HEK293 (cell line): ENCODE measurements around the gene TSPAN3.

Source experiments
- MEIS1 ChIP-seq: sonication (generic); formaldehyde crosslinking; IDR thresholded peaks from 2 replicates; pipeline ENCODE4 v1.8.1; 2022; ENCODE audit warnings: missing genetic modification reagents, mild to moderate bottlenecking, borderline replicate concordance
- MYNN ChIP-seq: fragments of 450-650 bp; formaldehyde crosslinking; IDR thresholded peaks from 2 replicates; pipeline ENCODE4 v1.5.1; 2016; ENCODE audit warnings: missing biosample characterization, missing genetic modification characterization, borderline replicate concordance
- TCF7L2 ChIP-seq: IDR thresholded peaks from 2 replicates; pipeline ENCODE4 v1.6.1; 2011; ENCODE audit warnings: low read depth, mild to moderate bottlenecking, inconsistent platforms, low read length, moderate library complexity, borderline replicate concordance
- YY1 ChIP-seq: fragments of 450-650 bp; formaldehyde crosslinking; IDR thresholded peaks from 2 replicates; pipeline ENCODE4 v1.5.1; 2018; ENCODE audit warnings: missing biosample characterization, missing genetic modification characterization
- ZBTB7A ChIP-seq: fragments of 450-650 bp; formaldehyde crosslinking; IDR thresholded peaks from 2 replicates; pipeline ENCODE4 v1.5.1; 2016; ENCODE audit warnings: low read depth, missing biosample characterization, missing genetic modification characterization
- ZNF132 ChIP-seq: fragments of 450-650 bp; formaldehyde crosslinking; IDR thresholded peaks from 2 replicates; pipeline ENCODE4 v1.5.1; 2017; ENCODE audit warnings: missing biosample characterization, missing genetic modification characterization, borderline replicate concordance
- ZNF423 ChIP-seq: fragments of 450-650 bp; formaldehyde crosslinking; IDR thresholded peaks from 2 replicates; pipeline ENCODE4 v1.5.1; 2016; ENCODE audit warnings: missing biosample characterization, missing genetic modification characterization
- ZNF621 ChIP-seq: fragments of 450-650 bp; formaldehyde crosslinking; IDR thresholded peaks from 2 replicates; pipeline ENCODE4 v1.5.1; 2017; ENCODE audit warnings: missing biosample characterization, missing genetic modification characterization
- ZNF658 ChIP-seq: fragments of 450-650 bp; formaldehyde crosslinking; IDR thresholded peaks from 2 replicates; pipeline ENCODE4; 2016; ENCODE audit warnings: missing biosample characterization, missing genetic modification characterization
- ZNF777 ChIP-seq: fragments of 450-650 bp; formaldehyde crosslinking; IDR thresholded peaks from 2 replicates; pipeline ENCODE4 v1.5.1; 2017; ENCODE audit warnings: missing biosample characterization, missing genetic modification characterization, borderline replicate concordance
- TF ChIP-seq, protein P1 (sequence below): fragments of 450-650 bp; formaldehyde crosslinking; IDR thresholded peaks from 2 replicates; pipeline ENCODE4 v1.5.1; 2016; ENCODE audit warnings: missing biosample characterization, missing genetic modification characterization
- TF ChIP-seq, protein P2 (sequence below): fragments of 450-650 bp; formaldehyde crosslinking; IDR thresholded peaks from 2 replicates; pipeline ENCODE4 v1.5.1; 2017; ENCODE audit warnings: missing biosample characterization, missing genetic modification characterization
- TF ChIP-seq, protein P3 (sequence below): fragments of 450-650 bp; formaldehyde crosslinking; IDR thresholded peaks from 2 replicates; pipeline ENCODE4 v1.5.1; 2016; ENCODE audit warnings: missing biosample characterization, missing genetic modification characterization

DNA sequence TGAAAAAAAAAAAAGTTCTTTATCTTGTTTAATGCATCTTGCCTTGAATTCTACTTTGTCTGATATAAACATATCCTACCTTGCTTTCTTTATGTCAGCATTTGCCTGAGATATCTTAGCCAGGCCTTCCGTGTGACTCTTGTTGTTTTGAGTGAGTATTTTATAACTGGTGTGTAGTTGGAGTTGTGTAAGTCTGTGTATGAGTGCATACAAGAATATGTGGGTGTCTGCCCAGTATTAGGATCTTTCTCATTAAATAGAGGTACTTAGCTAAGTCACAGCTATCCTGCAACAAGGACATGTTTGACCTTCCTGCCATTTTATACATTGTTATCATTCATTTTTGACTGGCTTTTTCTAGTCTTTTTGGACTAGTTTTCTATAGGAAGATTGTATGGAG lies 22.5 kb upstream of the TSPAN3 start:
- TF ChIP-seq ZBTB7A (tag by site-specific recombination) (no peak), YY1 (tag by site-specific recombination) (no peak), ZNF423 (tag by site-specific recombination) (no peak), ZNF777 (tag by site-specific recombination) (no peak), MEIS1 (no peak), TCF7L2 (no peak), ZNF658 (tag by site-specific recombination) (no peak), ZNF621 (tag by site-specific recombination) (no peak), ZNF132 (tag by site-specific recombination) (no peak), MYNN (tag by site-specific recombination) (no peak)
- TF ChIP-seq, protein P1, sequence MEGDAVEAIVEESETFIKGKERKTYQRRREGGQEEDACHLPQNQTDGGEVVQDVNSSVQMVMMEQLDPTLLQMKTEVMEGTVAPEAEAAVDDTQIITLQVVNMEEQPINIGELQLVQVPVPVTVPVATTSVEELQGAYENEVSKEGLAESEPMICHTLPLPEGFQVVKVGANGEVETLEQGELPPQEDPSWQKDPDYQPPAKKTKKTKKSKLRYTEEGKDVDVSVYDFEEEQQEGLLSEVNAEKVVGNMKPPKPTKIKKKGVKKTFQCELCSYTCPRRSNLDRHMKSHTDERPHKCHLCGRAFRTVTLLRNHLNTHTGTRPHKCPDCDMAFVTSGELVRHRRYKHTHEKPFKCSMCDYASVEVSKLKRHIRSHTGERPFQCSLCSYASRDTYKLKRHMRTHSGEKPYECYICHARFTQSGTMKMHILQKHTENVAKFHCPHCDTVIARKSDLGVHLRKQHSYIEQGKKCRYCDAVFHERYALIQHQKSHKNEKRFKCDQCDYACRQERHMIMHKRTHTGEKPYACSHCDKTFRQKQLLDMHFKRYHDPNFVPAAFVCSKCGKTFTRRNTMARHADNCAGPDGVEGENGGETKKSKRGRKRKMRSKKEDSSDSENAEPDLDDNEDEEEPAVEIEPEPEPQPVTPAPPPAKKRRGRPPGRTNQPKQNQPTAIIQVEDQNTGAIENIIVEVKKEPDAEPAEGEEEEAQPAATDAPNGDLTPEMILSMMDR (tag by site-specific recombination), result no peak
- TF ChIP-seq, protein P2, sequence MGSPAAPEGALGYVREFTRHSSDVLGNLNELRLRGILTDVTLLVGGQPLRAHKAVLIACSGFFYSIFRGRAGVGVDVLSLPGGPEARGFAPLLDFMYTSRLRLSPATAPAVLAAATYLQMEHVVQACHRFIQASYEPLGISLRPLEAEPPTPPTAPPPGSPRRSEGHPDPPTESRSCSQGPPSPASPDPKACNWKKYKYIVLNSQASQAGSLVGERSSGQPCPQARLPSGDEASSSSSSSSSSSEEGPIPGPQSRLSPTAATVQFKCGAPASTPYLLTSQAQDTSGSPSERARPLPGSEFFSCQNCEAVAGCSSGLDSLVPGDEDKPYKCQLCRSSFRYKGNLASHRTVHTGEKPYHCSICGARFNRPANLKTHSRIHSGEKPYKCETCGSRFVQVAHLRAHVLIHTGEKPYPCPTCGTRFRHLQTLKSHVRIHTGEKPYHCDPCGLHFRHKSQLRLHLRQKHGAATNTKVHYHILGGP (tag by site-specific recombination), result no peak
- TF ChIP-seq, protein P3, sequence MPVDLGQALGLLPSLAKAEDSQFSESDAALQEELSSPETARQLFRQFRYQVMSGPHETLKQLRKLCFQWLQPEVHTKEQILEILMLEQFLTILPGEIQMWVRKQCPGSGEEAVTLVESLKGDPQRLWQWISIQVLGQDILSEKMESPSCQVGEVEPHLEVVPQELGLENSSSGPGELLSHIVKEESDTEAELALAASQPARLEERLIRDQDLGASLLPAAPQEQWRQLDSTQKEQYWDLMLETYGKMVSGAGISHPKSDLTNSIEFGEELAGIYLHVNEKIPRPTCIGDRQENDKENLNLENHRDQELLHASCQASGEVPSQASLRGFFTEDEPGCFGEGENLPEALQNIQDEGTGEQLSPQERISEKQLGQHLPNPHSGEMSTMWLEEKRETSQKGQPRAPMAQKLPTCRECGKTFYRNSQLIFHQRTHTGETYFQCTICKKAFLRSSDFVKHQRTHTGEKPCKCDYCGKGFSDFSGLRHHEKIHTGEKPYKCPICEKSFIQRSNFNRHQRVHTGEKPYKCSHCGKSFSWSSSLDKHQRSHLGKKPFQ (tag by site-specific recombination), result no peak
